CD4-positive, alpha-beta T cell (primary cell): Measurements from ENCODE around the gene CCNE1. TPM values are rescaled to one million over a fixed set of nuclear protein-coding genes. Genes with fewer than 3 reads are reported as not detected.

Experiments used
- ATAC-seq: fragments of 200-7000 bp; cut with Tn5 transposase; one replicate; pipeline ENCODE4 v1.10.0; 2022; ENCODE audit warnings: mild to moderate bottlenecking; ENCODE audit not compliant: poor library complexity
- CTCF ChIA-PET: fragments of 350-600 bp; sonication (Branson Sonifier 250); formaldehyde crosslinking; loops from one replicate; lab custom pipeline; 2021; ENCODE audit warnings: antibody characterized with exemption, inconsistent platforms; lab: Charles Lee
- POLR2A ChIA-PET: fragments of 350-600 bp; sonication (Branson Sonifier 250); formaldehyde crosslinking; loops from one replicate; lab custom pipeline; 2021; ENCODE audit warnings: antibody characterized with exemption, inconsistent platforms; lab: Charles Lee
- DNase-seq, 14 experiments: peaks; one replicate each; pipeline ENCODE4 v3.0.0-alpha.2; 2013 to 2020; ENCODE audit warnings: mixed read lengths in 2 of 14
- H3K27ac ChIP-seq, 2 donors: one replicate each; pipeline versions ENCODE4 v1.5.1 to v1.7.0; 2013; ENCODE audit warnings: low read length in 2 of 2, low read depth in 1 of 2, mild to moderate bottlenecking in 1 of 2
- H3K27me3 ChIP-seq, 2 experiments: 1 replicate in 1 of 2; 2 replicates in 1 of 2; pipeline versions ENCODE4 v1.6.1 to v1.7.0; 2013; ENCODE audit warnings: low read length in 2 of 2, control low read depth in 1 of 2, mild to moderate bottlenecking in 1 of 2, moderate library complexity in 1 of 2; ENCODE audit not compliant: insufficient read depth in 2 of 2, control insufficient read depth in 1 of 2
- H3K36me3 ChIP-seq: one replicate; pipeline ENCODE4 v1.6.1; 2013; ENCODE audit warnings: low read length, control low read depth; ENCODE audit not compliant: insufficient read depth
- H3K4me1 ChIP-seq: one replicate; pipeline ENCODE4 v1.6.1; 2013; ENCODE audit warnings: low read length, control low read depth; ENCODE audit not compliant: insufficient read depth
- H3K4me3 ChIP-seq: one replicate; pipeline ENCODE4 v1.5.1; 2013; ENCODE audit warnings: mild to moderate bottlenecking, low read length, moderate library complexity
- H3K9me3 ChIP-seq, 2 experiments: 1 replicate in 1 of 2; 2 replicates in 1 of 2; pipeline versions ENCODE4 v1.6.1 to v1.7.0; 2013; ENCODE audit warnings: low read length in 2 of 2, mild to moderate bottlenecking in 2 of 2, control low read depth in 1 of 2, moderate library complexity in 1 of 2; ENCODE audit not compliant: control insufficient read depth in 1 of 2, insufficient read depth in 1 of 2
- H3K27ac Mint-ChIP-seq: one replicate; pipeline ENCODE4 v1.8.0; 2020; ENCODE audit warnings: mixed read lengths
- H3K27me3 Mint-ChIP-seq: one replicate; pipeline ENCODE4 v1.8.0; 2021; ENCODE audit warnings: mixed read lengths
- H3K36me3 Mint-ChIP-seq: one replicate; pipeline ENCODE4 v1.8.0; 2021; ENCODE audit warnings: low read depth, mixed read lengths
- H3K4me1 Mint-ChIP-seq: one replicate; pipeline ENCODE4 v1.8.0; 2021; ENCODE audit warnings: low read depth, mixed read lengths
- H3K4me3 Mint-ChIP-seq: one replicate; pipeline ENCODE4 v1.8.0; 2020; ENCODE audit warnings: mild to moderate bottlenecking, mixed read lengths
- H3K9me3 Mint-ChIP-seq: one replicate; pipeline ENCODE4 v1.8.0; 2020; ENCODE audit warnings: mixed read lengths
- intact Hi-C, 2 experiments: fragments of 100-400 bp; cut with DNase I in 1 of 2; cut with micrococcal nuclease in 1 of 2; formaldehyde crosslinking; loops; one replicate each; pipeline versions ENCODE4 v1.15.1 to v1.9.0; 2023 to 2025; cut with DNase I, micrococcal nuclease
- total RNA-seq, 174 experiments: library from RNA in 2 of 174; stranded (reverse) in 2 of 174; gene quantifications; one replicate each; pipeline ENCODE4 v1.2.3 and lab custom pipeline; 2021 to 2026
- TF ChIP-seq, protein P1 (sequence below): fragments of 200-600 bp; IDR thresholded peaks from one replicate; pipeline ENCODE4 v1.8.0; 2022; ENCODE audit warnings: antibody characterized with exemption, mild to moderate bottlenecking

The CCNE1 gene
- total RNA-seq, 2 experiments from 2014 or later: 4.9 to 5.6 TPM

DNA sequence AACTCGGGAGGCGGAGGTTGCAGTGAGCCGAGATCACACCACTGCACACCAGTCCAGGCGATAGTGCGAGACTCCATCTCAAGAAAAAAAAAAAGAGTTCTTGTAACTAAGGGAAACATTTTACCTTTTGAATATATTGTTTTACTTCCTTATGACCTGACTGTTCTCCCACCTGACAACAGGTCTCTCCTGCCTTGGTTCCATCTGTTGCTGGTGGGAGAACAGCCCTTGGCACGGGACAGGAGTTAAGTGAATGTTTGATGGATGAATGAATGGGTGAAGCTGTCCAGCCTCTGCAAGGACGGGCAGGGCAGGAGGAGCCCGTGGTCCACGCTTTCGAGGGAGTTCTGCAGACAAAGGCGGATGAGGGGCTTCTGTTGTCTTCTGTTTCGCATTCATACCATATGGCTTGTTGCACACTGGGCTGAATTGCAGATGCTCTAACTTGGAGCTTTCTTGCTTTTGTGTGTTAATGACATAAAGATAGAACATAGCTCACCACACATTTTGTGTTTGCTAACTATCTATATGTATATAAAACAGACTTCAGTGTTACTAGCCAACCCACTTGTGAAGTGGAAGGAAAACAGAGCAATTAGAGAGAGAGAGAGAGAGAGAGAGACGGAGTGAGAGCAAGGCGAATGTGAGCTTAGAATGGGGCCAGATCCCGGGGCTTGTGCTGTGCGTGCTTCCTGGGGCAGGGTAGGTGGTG is 16.2 kb upstream of the CCNE1 start:
- no peaks in the 10 kb centered on the region for H3K9me3 ChIP-seq
- Mint-ChIP-seq H3K9me3 (no peaks in the 10 kb centered on the region), H3K36me3 (no peaks in the 10 kb centered on the region), H3K4me3 (no peak overlapping the region), H3K27me3 (no peaks in the 10 kb centered on the region), H3K27ac (no peak overlapping the region), H3K4me1 (no peaks in the 10 kb centered on the region)
- no peak overlapping the region for H3K4me3 ChIP-seq
- DNase-seq: no peak
- ATAC-seq: no peak
- no peak overlapping the region for H3K27ac ChIP-seq
- no peaks in the 10 kb centered on the region for H3K4me1 ChIP-seq
- intact Hi-C loops: no loop called here
- ChIA-PET CTCF (no interaction called here), POLR2A (no interaction called here)
- no peaks in the 10 kb centered on the region for H3K36me3 ChIP-seq
- TF ChIP-seq, protein P1, sequence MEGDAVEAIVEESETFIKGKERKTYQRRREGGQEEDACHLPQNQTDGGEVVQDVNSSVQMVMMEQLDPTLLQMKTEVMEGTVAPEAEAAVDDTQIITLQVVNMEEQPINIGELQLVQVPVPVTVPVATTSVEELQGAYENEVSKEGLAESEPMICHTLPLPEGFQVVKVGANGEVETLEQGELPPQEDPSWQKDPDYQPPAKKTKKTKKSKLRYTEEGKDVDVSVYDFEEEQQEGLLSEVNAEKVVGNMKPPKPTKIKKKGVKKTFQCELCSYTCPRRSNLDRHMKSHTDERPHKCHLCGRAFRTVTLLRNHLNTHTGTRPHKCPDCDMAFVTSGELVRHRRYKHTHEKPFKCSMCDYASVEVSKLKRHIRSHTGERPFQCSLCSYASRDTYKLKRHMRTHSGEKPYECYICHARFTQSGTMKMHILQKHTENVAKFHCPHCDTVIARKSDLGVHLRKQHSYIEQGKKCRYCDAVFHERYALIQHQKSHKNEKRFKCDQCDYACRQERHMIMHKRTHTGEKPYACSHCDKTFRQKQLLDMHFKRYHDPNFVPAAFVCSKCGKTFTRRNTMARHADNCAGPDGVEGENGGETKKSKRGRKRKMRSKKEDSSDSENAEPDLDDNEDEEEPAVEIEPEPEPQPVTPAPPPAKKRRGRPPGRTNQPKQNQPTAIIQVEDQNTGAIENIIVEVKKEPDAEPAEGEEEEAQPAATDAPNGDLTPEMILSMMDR: no peak
- H3K27me3 ChIP-seq: no peaks in the 10 kb centered on the region

DNA sequence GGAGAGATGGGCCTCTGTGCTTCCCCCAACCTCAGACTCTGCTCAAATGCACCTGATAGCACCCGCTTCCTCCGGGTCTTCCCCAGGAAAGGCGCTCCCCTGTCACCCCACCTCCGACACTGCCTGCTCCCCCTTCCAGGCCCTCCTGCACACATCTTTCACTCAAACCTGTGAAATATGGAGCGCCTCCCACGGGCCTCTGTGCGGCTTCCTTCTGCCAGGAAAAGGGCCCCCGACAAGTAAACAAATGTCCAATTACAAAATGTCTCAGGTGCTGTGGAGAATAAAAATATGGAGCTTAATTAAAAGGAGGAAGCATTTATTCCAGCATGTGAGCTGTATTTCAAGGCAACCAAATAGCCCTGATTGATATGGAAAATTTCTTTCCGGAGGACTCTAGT is 15.6 kb upstream of the CCNE1 start:
- DNase-seq (no peak), ATAC-seq (no peak)
- POLR2A ChIA-PET: no interaction called here
- Histone ChIP-seq H3K4me1 (no peaks in the 10 kb centered on the region), H3K27me3 (no peaks in the 10 kb centered on the region), H3K9me3 (no peaks in the 10 kb centered on the region), H3K4me3 (no peak overlapping the region), H3K27ac (no peak overlapping the region), H3K36me3 (no peaks in the 10 kb centered on the region)
- no peaks in the 10 kb centered on the region for H3K4me1 Mint-ChIP-seq
- no peaks in the 10 kb centered on the region for H3K9me3 Mint-ChIP-seq
- H3K4me3 Mint-ChIP-seq: no peak overlapping the region
- H3K36me3 Mint-ChIP-seq: no peaks in the 10 kb centered on the region
- no peaks in the 10 kb centered on the region for H3K27me3 Mint-ChIP-seq
- CTCF ChIA-PET: interaction anchor here (1.1 kb wide), 1 partner anchor 17 kb away, joined by 3 read pairs; no protein-coding TSS in a partner anchor
- TF ChIP-seq, protein P1: no peak
- intact Hi-C loops: no loop called here
- H3K27ac Mint-ChIP-seq: no peak overlapping the region

- CTCF ChIA-PET: no interaction called here
- POLR2A ChIA-PET: no interaction called here
- H3K9me3 Mint-ChIP-seq: no peaks in the 10 kb centered on the region
- Histone ChIP-seq H3K36me3 (no peaks in the 10 kb centered on the region), H3K9me3 (no peaks in the 10 kb centered on the region), H3K27me3 (no peaks in the 10 kb centered on the region), H3K4me1 (no peaks in the 10 kb centered on the region), H3K27ac (no peak overlapping the region), H3K4me3 (no peak overlapping the region)
- H3K4me3 Mint-ChIP-seq: no peak overlapping the region
- ATAC-seq (no peak), DNase-seq (no peak)
- no peak overlapping the region for H3K27ac Mint-ChIP-seq
- H3K27me3 Mint-ChIP-seq: no peaks in the 10 kb centered on the region
- H3K36me3 Mint-ChIP-seq: no peaks in the 10 kb centered on the region
- H3K4me1 Mint-ChIP-seq: no peaks in the 10 kb centered on the region
- intact Hi-C loops: no loop called here
- TF ChIP-seq, protein P1: no peak
Measured at GRCh38 chr19:29798774-29799497, 12.9 kb upstream of the CCNE1 start.
